Stimulated activated CD4-positive, alpha-beta T cell treated with anti-CD3 and anti-CD28 coated beads, Interleukin-12 subunit alpha, Interleukin-12 subunit beta, amount 100 ng/mL, for 24 hours (primary cell): ENCODE data around the gene LAD1.
A peak's percentile ranks its signal among the peaks of the same experiment; 100 is the strongest.

Experiments used
- DNase-seq, 2 experiments: peaks; one replicate each; pipeline ENCODE4 v3.0.0-alpha.2; 2020; ENCODE audit warnings: low read depth in 2 of 2

LAD1 gene

DNA sequence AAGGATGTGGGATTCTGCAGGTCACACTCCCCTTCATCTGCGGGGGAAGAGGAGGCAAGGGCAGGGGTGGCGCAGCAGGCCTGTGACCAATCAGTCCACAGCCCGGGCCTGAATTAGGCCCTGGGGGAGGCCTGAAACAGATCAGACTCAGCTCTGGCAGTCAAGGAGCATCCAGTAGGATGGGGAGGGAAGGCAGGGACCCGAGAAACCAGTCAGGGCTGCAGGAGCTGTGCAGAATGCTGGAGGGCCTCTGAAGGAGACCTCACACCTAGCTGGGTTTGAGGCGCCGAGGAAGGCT is 34.4 kb downstream of the LAD1 start:
- DNase-seq = no peak

- no peak for DNase-seq
Measured at GRCh38 chr1:201363467-201363866, 35.7 kb downstream of the LAD1 start.

DNA sequence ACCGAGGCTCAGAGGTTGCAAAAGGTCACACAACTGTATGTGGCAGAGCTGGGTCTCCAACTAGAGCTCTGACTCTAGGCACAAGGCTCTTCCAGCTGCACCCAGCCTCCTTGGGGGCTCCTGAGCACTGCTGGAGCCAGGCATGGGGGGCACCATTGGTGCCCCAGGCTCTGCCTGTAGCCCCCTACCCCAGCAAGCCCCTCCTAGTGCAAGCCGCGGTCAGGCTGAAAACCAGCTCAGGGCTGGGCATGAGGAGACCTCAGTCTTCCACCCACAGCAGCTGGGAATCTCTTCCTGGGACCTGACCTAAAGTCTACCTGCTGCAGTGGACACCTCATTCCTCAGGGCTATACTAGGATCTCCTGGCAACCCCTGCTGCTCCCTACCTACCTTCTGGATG is 36.2 kb downstream of the LAD1 start:
- DNase-seq = no peak

DNA sequence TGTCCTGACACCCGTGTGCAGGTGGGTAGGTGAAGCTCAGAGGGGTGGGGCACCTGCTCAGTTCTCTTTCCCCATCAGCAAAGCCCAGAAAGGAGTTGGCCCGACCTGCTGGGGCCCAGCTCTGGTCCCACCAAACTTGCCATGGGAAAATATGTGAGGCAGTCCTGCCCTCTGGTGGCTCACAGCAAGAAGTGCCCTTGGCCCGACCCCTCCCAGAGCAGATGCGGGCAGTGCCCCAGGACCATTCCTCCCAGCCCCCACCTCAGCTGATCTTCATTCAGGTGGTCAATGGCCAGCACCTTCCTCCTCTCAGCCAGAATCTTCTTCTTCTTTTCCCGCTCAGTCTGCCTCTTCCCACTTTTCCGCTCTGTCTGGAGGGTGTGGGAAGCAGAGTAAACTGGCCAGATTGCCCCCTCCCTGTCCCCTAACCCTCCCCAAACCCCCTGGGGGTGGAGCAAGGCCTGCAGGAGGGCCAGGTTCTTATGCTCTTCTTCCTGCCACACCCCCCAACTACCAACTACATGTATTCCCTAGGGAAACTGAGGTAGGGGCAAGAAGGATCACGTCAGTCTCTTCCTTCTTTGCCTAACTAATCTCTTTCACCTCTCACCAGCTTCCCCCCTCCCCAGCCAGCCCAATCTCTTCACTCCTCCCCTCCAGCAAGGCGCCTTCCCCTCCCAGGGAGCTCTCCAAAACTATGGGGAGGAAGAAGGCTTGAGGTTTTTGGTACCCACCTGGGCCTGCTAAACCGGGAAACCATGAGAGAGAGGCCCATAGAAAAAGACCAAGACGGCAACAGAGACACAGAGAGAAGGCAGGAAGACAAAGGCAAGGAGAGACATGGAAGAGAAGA is 37.2 kb downstream of the LAD1 start:
- DNase-seq = peak; percentile 2 to 24

- no peak for DNase-seq
Measured at GRCh38 chr1:201360901-201361651, 38.0 kb downstream of the LAD1 start.

DNA sequence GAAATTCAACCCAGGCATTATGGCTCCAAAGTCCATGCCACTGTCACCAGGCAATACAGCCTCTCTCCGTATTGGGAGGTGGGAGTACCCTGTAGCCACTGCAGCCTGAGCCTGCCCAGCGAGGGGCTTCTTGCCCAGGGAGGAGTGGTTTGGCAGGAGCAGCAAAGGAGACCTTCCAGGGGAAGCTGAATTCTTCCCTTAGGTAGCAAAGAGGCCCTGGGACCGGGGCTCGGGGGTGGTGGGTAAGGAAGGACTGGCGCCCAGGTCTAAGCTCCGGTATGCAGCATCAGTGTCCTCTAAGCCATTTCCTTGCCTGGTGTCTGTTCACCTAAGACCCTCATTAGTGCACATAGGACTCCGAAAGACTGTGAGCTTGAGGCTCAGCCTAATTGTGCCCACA is 38.6 kb downstream of the LAD1 start:
- DNase-seq = no peak

DNA sequence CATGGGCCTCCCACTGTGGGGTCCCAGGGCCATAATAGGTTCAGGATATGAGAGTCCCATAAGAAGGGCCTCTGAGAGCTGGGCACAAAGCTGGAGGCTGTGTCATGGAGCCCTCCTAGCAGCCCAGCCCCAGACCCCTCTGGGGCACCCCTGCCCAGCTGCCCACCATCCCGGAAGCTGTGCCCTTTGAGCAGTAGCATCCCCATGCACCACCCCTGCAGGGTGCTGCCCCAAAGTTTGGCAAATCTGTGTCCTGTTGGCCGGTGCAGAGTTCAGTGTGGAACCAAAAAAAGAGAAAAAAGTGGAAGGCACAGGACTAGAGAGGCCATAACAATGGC is 39.3 kb downstream of the LAD1 start:
- DNase-seq = no peak

GRCh38 chr1:201359031-201359872 is 39.9 kb downstream of the LAD1 start:
- no peak for DNase-seq

DNA sequence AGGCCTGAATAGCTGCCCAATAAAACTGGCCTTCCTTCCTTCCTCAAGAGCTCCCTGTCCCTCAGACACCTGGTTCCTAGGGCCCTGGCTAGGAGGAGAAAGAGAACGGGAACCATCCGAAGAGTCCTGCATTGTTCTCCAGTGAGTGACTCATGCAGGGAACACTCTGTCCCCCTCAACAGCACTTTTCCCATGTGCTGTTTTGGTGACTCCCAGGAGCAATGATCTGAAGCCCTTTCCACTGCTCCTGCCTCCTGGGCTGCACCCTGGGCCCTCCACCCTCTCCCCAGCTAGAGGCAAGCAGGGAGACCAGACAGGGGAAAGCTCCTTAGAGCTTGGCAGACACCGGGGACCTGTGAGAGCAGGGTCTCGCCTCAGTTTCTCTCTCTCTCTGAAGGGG is 40.5 kb downstream of the LAD1 start:
- DNase-seq = no peak

DNA sequence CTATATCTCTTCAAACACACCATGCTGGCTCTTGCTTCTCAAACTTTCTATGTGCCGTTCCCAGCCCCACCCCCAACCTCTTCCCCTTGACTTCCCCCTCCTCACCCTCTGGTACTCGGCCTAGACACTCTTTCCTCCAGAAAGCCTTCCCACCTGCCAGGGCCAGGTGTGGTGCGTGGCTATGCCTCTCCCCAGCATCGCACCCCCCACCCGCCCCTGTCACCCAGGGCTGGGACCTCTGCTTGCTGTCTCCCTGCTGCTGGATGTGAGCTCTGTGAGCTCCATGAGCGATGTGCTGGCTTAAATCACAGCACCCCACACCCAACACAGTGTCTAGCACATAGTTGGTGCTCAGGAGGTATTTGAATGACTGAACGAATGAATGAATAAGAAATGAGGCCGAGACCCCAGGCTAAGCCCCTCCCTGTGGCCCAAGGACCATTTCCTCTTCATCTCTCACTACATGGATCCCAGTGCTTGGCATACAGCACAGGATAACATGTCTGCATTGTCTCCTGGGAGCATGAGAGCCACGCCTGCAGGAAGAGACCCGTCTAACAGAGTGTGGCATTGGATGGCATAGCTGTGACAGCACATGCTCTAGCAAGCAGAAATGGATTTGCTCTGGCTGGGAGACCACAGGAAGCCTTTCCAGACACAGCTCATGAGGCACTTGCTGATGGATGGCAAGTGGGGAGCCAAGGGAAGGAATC is 41.3 kb downstream of the LAD1 start:
- DNase-seq = no peak

DNA sequence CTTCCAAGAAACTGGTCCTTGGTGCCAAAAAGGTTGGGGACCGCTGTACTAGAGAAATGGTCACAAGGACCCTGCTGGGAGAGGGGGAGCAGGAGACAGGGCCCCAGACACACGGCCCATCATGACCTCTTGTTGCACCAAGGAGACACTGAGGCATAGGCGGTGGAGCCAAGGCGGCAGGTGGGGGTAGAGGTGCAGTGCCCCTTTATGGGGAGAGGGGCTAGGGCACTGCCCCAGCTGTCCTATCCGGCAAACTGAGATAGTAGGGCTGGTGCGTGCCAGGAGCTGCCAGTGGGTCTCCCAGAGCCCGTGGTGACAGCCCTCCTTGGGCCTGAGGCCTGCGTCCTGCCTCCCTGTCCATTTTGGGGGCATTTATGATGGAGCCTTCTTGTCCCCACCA is 41.9 kb downstream of the LAD1 start:
- DNase-seq = no peak

DNA sequence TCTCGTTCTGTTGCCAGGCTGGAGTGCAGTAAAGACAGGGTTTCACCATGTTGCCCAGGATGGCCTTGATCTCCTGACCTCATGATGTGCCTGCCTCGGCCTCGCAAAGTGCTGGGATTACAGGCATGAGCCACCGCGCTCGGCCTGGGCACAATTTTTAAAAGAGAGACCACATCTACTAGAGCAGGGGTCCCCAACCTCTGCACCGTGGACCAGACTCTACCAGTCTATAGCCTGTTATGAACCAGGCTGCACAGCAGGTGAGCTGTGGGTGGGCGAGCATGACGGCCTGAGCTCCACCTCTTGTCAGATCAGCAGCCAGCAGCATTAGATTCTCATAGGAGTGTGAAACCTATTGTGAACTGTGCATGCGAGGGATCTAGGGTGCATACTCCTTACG is 42.4 kb downstream of the LAD1 start:
- DNase-seq = no peak

GRCh38 chr1:201356236-201356635 is 42.9 kb downstream of the LAD1 start:
- no peak for DNase-seq

GRCh38 chr1:201355471-201355870 is 43.7 kb downstream of the LAD1 start:
- no peak for DNase-seq

GRCh38 chr1:201354901-201355295 is 44.2 kb downstream of the LAD1 start:
- no peak for DNase-seq

GRCh38 chr1:201354151-201354900 is 44.8 kb downstream of the LAD1 start:
- no peak for DNase-seq

GRCh38 chr1:201353186-201353940 is 45.8 kb downstream of the LAD1 start:
- DNase-seq = no peak

GRCh38 chr1:201351617-201352016 is 47.5 kb downstream of the LAD1 start:
- DNase-seq = no peak

- no peak for DNase-seq
Measured at GRCh38 chr1:201350884-201351283, 48.2 kb downstream of the LAD1 start.

DNA sequence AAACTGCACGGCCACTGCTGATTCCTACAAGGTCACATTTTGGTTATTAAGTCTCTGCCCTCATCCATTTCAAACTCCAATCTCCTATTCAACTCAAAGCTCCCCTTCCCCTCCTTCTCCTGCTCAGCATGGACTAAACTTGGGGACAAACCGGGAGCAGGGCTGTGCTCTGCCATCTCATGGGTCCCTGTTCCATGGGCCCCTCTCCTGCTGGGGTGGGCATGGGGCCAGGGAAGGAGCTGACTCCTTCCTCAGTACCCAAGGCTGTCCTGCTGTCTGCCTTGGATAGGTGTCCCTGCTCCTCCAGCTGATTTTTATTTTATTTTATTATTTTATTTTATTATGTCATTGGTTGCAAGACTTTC is 48.8 kb downstream of the LAD1 start:
- DNase-seq = no peak

DNA sequence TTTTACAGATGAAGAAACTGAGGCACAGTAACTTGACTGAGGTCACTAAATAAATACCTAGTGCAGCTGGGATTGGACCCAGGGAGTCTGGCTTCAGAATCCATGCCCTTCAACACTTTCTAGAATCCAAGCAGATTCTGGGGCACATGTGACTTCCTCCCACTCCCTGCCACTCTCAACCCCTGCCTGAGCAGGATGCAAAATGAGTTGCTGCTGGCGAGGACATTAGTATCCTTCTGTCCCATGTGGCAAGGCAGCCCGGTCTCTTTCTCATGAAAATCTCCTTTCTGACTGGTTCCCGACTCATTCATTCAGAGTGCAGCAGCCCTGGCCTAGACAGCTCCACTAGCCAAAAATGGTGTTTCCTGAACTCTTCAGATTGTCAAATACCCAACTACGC is 50.0 kb downstream of the LAD1 start:
- no peak for DNase-seq
